PC-3 (cell line): ENCODE results near the gene OSTM1.

Experiments
- CTCF ChIP-seq: fragments of 300-600 bp; sonication (generic); conservative IDR thresholded peaks from 2 replicates; pipeline ENCODE4 v1.5.1; 2017; ENCODE audit warnings: antibody characterized with exemption, low read depth, mild to moderate bottlenecking, low read length
- EZH2 ChIP-seq: fragments of 300-600 bp; sonication (generic); IDR thresholded peaks from one replicate; pipeline ENCODE4 v1.6.1; 2017; ENCODE audit warnings: antibody characterized with exemption, mild to moderate bottlenecking, low read length; ENCODE audit not compliant: unreplicated experiment

GRCh38 chr6:108119769-108120141 is 45.2 kb upstream of the OSTM1 start:
- TF ChIP-seq CTCF: no peak
- TF ChIP-seq EZH2: no peak
